ENCODE data around the gene FOXI1.

FOXI1 gene

GRCh38 chr5:170105642-170106611 lies at the start of gene FOXI1:
Gene FOXI1 (plus strand): TSS chr5:170105897. CDS start chr5:170105958, 61 bp downstream.
- DNase-seq: peak in 1 of 2 experiments; percentile 6

- no peak for DNase-seq
Observed at GRCh38 chr5:170056561-170057267, 49.0 kb upstream of the FOXI1 start.

- no peak for DNase-seq
Observed at GRCh38 chr5:170057311-170057710, 48.4 kb upstream of the FOXI1 start.

GRCh38 chr5:170059221-170059620 lies 46.5 kb upstream of the FOXI1 start:
- no peak for DNase-seq

GRCh38 chr5:170067152-170067551 lies 38.5 kb upstream of the FOXI1 start:
- DNase-seq: no peak

GRCh38 chr5:170067574-170068170 lies 38.0 kb upstream of the FOXI1 start:
- DNase-seq: no peak

- DNase-seq: no peak
Observed at GRCh38 chr5:170069512-170069911, 36.2 kb upstream of the FOXI1 start.

- DNase-seq: no peak
Observed at GRCh38 chr5:170070556-170071412, 34.9 kb upstream of the FOXI1 start.

- no peak for DNase-seq
Observed at GRCh38 chr5:170071748-170072147, 33.9 kb upstream of the FOXI1 start.

GRCh38 chr5:170075696-170076095 lies 30.0 kb upstream of the FOXI1 start:
- no peak for DNase-seq

- DNase-seq: no peak
Observed at GRCh38 chr5:170076211-170076610, 29.5 kb upstream of the FOXI1 start.

- no peak for DNase-seq
Observed at GRCh38 chr5:170076739-170077138, 29.0 kb upstream of the FOXI1 start.

- no peak for DNase-seq
Observed at GRCh38 chr5:170077526-170077925, 28.2 kb upstream of the FOXI1 start.

GRCh38 chr5:170078458-170078857 lies 27.2 kb upstream of the FOXI1 start:
- no peak for DNase-seq

- DNase-seq: no peak
Observed at GRCh38 chr5:170078931-170079330, 26.8 kb upstream of the FOXI1 start.

GRCh38 chr5:170080217-170080616 lies 25.5 kb upstream of the FOXI1 start:
- no peak for DNase-seq

GRCh38 chr5:170080786-170081445 lies 24.8 kb upstream of the FOXI1 start:
- DNase-seq: no peak

- no peak for DNase-seq
Observed at GRCh38 chr5:170081616-170082015, 24.1 kb upstream of the FOXI1 start.

GRCh38 chr5:170082701-170083100 lies 23.0 kb upstream of the FOXI1 start:
- no peak for DNase-seq

GRCh38 chr5:170087168-170087817 lies 18.4 kb upstream of the FOXI1 start:
- no peak for DNase-seq

- no peak for DNase-seq
Observed at GRCh38 chr5:170092455-170093101, 13.1 kb upstream of the FOXI1 start.

Measured in NCI-H187 (cell line).